Measurements from ENCODE around the gene CHRM4. TPM values are rescaled to one million over a fixed set of nuclear protein-coding genes. Genes with fewer than 3 reads are reported as not detected.

CHRM4 gene
- total and polyA plus RNA-seq, 2 donors: 0.21 to 0.56 TPM

DNA sequence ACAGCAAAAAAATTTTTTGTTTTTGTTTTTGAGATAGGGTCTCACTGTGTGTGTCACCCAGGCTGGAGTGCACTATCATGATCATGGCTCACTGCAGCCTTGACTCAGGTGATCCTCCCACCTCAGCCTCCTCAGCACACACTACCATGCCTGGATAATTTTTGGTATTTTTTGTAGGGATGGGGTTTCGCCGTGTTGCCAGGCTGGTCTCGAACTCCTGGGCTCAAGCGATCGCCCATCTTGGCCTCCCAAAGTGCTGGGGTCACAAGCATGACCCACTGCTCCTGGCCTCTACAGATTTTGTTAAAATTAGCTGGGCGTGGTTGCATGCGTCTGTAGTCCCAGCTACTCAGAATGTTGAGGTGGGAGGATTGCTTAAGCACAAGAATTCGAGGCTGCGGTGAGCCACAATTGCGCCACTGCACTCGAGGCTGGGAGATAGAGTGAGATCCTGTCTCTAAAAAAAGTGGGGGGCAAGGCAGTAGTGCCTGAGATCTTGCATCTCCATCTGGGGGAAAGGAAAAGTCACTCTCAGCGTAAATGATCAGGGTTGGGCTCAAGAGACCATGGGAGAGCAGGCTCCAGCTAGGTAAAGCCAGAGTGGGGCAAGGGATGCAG lies 54.9 kb downstream of the CHRM4 start:
- no peak for DNase-seq (ENCODE audit: extremely low spot score)
- 92% methylated on average over 12 of the region's 12 CpGs for WGBS
- no peaks in the 10 kb centered on the region for H3K36me3 ChIP-seq (ENCODE audit: insufficient read depth)
- no peaks in the 10 kb centered on the region for H3K4me1 ChIP-seq (ENCODE audit: insufficient read depth)
- no peak overlapping the region for H3K4me3 ChIP-seq (ENCODE audit: low read depth, low read length)
- no peak overlapping the region for H3K27ac ChIP-seq (ENCODE audit: low read depth)

- no peak for DNase-seq (ENCODE audit: extremely low spot score)
- 92% methylated on average over 11 of the region's 11 CpGs for WGBS
- Histone ChIP-seq H3K27ac (ENCODE audit: low read depth) (no peak overlapping the region), H3K4me3 (ENCODE audit: low read depth, low read length) (no peak overlapping the region), H3K4me1 (ENCODE audit: insufficient read depth) (no peaks in the 10 kb centered on the region), H3K36me3 (ENCODE audit: insufficient read depth) (no peaks in the 10 kb centered on the region)
Measured at GRCh38 chr11:46335890-46336562, 55.5 kb downstream of the CHRM4 start.

DNA sequence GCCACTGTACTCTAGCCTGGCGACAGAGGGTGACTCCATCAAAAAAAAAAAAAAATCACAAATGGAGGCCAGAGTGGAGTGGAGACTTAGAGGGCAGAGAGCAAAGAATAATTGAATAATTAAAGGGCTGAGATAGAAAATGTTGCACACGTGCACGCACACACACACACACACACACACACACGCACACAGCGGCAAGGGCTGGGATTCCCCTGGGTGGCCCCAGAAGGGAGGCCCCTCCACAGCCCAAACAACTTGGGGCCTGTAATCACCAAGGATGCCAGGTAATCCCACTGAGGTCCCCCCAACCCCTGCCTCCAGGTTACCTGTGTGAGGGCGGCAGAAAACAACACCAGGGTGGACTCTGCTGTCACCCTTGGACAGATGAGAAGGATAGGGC lies 56.3 kb downstream of the CHRM4 start:
- WGBS: 82% methylated on average over 6 of the region's 6 CpGs
- Histone ChIP-seq H3K27ac (ENCODE audit: low read depth) (no peak overlapping the region), H3K4me1 (ENCODE audit: insufficient read depth) (no peaks in the 10 kb centered on the region), H3K4me3 (ENCODE audit: low read depth, low read length) (no peak overlapping the region), H3K36me3 (ENCODE audit: insufficient read depth) (no peaks in the 10 kb centered on the region)
- DNase-seq (ENCODE audit: extremely low spot score): no peak

GRCh38 chr11:46334211-46334610 lies 57.4 kb downstream of the CHRM4 start:
- Histone ChIP-seq H3K4me1 (ENCODE audit: insufficient read depth) (no peaks in the 10 kb centered on the region), H3K4me3 (ENCODE audit: low read depth, low read length) (no peak overlapping the region), H3K27ac (ENCODE audit: low read depth) (no peak overlapping the region), H3K36me3 (ENCODE audit: insufficient read depth) (no peaks in the 10 kb centered on the region)
- no peak for DNase-seq (ENCODE audit: extremely low spot score)
- 95% methylated on average over 3 of the region's 3 CpGs for WGBS

Small RNAs within 50 kb of the gene (small RNA-seq; reads per million reads assigned to genes)
- gene MIR4688: not detected

Other genes starting within 250 kb of the CHRM4 start
- gene CREB3L1, start 114.1 kb downstream of the CHRM4 start, total RNA-seq: 44.3 TPM
- gene CREB3L1, start 114.1 kb downstream of the CHRM4 start, polyA plus RNA-seq: 20.0 TPM
- 18.5 TPM for gene DGKZ, start 44.3 kb downstream of the CHRM4 start, total RNA-seq
- gene DGKZ, start 44.3 kb downstream of the CHRM4 start, polyA plus RNA-seq: 47.8 TPM
- gene MDK, start 10.1 kb downstream of the CHRM4 start, total RNA-seq: 68.8 TPM
- gene MDK, start 10.1 kb downstream of the CHRM4 start, polyA plus RNA-seq: 58.3 TPM
- 22.9 TPM for gene AMBRA1, start 202.2 kb upstream of the CHRM4 start, total RNA-seq
- gene AMBRA1, start 202.2 kb upstream of the CHRM4 start, polyA plus RNA-seq: 21.9 TPM
- gene HARBI1, start 225.5 kb upstream of the CHRM4 start, total RNA-seq: 2.0 TPM
- 3.3 TPM for gene HARBI1, start 225.5 kb upstream of the CHRM4 start, polyA plus RNA-seq
- 46.5 TPM for gene ATG13, start 225.8 kb upstream of the CHRM4 start, total RNA-seq
- gene ATG13, start 225.8 kb upstream of the CHRM4 start, polyA plus RNA-seq: 48.0 TPM

All from urinary bladder (tissue), 4 donors.